ENCODE data around the gene CGREF1.
"Not testable (repeated sequence)": the region's sequence is repeated elsewhere in the genome, so short reads cannot be mapped to it uniquely, and the experiment has no call there.

The CGREF1 gene

GRCh38 chr2:27111392-27112078, 7.4 kb downstream of the CGREF1 start:
- DNase-seq (ENCODE audit: low spot score) = not testable (repeated sequence)

DNA sequence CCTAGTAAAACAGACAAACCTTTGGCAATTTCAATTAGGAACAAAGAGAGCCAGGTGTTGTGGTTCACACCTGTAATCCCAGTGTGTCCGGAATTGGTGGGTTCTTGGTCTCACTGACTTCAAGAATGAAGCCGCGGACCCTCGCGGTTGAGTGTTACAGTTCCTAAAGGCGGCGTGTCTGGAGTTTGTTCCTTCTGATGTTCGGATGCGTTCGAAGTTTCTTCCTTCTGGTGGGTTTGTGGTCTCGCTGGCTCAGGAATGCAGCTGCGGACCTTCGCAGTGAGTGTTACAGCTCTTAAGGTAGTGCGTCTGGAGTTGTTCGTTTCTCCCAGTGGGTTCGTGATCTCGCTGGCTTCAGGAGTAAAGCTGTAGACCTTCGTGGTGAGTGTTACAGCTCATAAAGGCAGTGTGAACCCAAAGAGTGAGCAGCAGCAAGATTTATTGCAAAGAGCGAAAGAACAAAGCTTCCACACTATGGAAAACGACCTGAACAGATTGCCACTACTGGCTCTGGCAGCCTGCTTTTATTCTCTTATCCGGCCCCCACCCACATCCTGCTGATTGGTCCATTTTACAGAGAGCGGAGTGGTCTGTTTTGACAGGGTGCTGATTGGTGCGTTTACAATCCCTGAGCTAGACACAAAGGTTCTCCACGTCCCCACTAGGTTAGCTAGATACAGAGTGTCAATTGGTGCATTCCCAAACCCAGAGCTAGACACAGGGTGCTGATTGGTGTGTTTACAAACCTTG, 8.2 kb downstream of the CGREF1 start:
- not testable (repeated sequence) for DNase-seq (ENCODE audit: low spot score)

DNA sequence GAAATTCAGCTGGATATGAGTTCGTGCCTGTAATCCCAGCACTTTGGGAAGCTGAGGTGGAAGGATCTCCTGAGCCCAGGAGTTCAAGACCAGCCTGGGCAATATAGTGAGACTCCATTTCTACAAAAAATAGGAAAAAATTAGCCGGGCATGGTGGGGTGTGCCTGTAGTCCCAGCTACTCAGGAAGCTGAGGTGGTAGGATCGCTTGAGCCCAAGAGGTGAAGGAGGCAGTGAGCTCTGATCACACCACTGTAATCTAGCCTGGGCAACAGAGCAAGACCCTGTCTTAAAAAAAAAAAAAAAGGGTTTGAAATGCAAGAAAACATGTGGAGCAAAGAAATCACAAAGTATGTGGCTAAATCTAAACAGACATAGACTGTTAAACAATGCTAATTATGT, 9.8 kb downstream of the CGREF1 start:
- no peak for DNase-seq (ENCODE audit: low spot score)

- DNase-seq (ENCODE audit: low spot score) = no peak
Observed at GRCh38 chr2:27108221-27108620, 10.7 kb downstream of the CGREF1 start.

DNA sequence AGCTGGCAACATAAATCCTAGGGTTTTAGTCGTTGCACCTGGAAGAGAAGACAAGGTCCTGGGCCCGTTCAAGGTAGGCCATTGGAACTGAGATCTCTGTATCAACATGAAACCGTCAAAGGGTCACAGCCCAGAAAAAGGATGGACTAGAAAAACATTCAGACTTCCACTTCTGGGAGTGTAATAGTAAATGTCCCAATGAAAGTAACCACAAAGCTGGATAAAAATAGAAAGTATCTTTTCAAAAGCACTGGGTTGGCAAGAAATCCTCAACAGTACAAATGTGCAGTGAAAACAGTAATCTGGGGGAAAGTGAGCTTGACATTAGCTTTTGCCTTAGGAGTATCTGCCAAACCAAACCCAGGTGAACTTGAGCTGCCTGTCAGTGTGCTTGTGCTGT, 12.9 kb downstream of the CGREF1 start:
- no peak for DNase-seq (ENCODE audit: low spot score)

- no peak for DNase-seq (ENCODE audit: low spot score)
Observed at GRCh38 chr2:27102329-27102728, 16.6 kb downstream of the CGREF1 start.

DNA sequence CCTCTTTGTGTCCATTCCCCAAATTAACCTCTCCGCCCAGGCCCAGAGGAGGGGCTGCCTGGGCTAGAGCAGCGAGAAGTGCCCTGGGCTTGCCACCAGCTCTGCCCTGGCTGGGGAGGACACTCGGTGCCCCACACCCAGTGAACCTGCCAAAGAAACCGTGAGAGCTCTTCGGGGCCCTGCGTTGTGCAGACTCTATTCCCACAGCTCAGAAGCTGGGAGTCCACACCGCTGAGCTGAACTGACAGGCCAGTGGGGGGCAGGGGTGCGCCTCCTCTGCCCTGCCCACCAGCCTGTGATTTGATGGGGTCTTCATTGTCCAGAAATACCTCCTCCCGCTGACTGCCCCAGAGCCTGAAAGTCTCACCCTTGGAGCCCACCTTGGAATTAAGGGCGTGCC, 18.9 kb downstream of the CGREF1 start:
- DNase-seq (ENCODE audit: low spot score) = no peak

DNA sequence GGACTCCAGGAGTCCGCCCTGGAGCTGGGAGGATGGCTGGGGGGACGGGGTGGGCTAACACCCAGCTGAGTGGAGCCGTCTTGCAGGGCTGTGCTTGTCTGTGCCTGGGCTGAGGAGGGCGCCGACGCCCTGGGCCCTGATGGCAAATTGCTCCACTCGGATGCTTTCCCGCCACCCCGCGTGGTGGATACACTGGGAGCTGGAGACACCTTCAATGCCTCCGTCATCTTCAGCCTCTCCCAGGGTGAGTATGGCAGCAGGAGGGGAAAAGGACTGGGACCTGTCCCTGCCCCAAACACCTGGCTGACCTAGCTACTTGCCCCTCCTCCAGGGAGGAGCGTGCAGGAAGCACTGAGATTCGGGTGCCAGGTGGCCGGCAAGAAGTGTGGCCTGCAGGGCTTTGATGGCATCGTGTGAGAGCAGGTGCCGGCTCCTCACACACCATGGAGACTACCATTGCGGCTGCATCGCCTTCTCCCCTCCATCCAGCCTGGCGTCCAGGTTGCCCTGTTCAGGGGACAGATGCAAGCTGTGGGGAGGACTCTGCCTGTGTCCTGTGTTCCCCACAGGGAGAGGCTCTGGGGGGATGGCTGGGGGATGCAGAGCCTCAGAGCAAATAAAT, 19.5 kb downstream of the CGREF1 start:
- no peak for DNase-seq (ENCODE audit: low spot score)

GRCh38 chr2:27097341-27097740, 21.6 kb downstream of the CGREF1 start:
- no peak for DNase-seq (ENCODE audit: low spot score)

DNA sequence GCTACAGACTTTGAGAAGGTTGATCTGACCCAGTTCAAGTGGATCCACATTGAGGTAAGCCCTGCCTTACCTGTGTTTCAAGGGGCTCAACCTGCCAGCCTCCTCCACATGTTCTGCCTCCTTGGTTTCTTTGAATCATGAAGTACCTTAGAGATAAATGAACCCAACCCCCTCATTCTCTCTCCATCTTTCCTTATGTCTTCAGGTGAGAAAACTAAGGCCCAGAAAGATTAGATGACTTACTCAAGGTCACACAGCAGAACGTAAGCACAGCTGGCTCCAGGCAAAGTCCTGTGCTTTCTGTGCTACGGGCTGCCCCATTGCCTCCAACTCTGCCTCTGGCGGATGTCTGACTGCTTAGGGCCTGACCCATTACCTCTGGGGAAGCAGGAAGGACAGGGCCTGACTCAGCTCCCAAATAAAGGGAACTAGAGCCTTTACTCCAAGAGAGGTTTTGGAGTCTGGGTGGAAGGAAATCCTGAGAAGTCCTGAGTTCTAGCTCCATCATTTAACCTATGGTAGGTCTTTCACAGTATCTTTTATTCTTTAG, 22.1 kb downstream of the CGREF1 start:
- DNase-seq (ENCODE audit: low spot score) = no peak

DNA sequence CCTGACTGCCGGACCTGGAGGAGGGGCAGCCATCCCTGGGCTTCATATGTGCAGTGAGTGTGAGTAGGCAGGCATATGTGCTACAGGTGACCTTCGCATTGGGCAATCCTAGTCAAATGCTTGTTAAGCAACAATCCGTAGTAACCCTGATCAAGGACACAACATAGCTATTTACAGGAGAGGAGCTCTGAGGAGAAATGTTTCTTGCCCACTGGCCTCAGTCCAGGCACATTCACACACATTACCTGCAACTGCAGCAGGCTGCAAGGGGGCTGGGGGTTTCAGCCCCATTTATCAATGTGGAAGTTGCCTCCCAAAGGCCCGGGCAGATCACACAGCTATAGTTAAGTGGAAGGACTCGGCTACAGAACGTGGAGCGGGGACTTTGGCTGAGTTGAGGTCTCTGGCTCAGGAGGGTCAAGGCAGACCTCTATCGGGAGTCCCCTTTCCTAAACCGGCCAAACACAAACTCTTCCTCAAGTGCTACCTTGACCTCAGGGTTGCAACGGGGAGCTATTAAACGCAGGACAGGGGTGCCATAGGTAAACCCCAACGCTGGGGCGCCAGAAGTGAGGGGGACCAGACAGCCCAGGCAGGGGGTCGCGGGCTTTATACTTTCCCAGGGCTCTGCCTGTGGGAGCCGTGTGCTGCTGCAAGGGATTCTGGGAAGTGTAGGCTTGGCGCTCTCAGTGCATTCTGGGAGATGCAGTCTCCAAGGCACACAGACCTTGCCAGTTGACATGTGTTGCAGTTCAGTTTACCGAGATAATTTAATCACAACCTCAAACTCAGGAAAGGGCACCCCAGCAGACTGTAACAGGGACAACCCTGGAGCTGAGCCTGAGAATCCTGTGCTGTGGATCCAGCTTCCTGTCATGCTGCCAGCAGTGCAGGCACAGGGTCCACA, 22.9 kb downstream of the CGREF1 start:
- peak; percentile 46 for DNase-seq (ENCODE audit: low spot score)

GRCh38 chr2:27095427-27095744, 23.5 kb downstream of the CGREF1 start:
- DNase-seq (ENCODE audit: low spot score) = no peak

- DNase-seq (ENCODE audit: low spot score) = no peak
Observed at GRCh38 chr2:27094353-27094984, 24.5 kb downstream of the CGREF1 start.

DNA sequence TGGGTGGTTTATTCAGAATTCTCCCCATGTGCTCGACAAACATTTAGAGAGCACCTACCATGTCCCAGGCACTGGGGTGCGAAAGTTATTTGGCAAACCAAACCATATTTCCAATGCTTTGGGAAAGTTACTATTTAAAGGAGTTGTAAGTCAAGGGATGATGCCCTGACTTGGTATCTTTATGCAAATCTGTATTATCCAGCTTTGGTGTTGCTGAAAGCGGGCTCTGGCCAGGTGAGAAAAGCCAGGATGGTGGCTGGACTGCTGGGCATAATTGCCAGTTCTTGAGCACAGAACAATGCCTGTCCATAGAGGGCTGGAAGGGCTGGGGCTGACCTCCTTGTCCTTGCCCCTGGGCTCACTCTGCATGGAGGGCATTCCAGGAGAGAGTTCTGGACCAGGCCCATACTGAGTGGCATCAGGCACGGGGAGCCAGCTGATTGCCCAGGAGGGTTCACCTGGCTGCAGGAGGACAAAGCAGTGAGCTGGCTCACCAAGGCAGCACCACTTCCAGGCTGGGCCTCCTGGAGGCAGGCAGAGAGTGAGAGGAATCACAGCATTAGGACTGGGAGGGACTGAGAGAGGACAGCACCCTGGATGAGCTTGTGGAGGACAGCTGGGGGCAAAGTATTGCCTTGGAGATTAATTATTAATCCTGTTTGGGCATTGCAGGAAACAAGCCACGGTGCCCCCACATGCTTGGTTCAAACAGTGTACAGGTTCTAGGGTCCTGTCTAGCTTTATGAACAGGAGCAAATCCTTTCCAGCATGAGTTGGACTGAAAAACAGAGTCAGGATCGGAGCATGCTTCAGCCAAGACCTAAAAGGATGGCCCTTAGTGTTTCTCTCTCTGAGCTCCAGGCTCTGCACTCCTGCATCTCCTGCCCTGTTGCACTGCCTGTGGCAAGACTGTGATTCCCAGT, 25.2 kb downstream of the CGREF1 start:
- DNase-seq (ENCODE audit: low spot score) = no peak

DNA sequence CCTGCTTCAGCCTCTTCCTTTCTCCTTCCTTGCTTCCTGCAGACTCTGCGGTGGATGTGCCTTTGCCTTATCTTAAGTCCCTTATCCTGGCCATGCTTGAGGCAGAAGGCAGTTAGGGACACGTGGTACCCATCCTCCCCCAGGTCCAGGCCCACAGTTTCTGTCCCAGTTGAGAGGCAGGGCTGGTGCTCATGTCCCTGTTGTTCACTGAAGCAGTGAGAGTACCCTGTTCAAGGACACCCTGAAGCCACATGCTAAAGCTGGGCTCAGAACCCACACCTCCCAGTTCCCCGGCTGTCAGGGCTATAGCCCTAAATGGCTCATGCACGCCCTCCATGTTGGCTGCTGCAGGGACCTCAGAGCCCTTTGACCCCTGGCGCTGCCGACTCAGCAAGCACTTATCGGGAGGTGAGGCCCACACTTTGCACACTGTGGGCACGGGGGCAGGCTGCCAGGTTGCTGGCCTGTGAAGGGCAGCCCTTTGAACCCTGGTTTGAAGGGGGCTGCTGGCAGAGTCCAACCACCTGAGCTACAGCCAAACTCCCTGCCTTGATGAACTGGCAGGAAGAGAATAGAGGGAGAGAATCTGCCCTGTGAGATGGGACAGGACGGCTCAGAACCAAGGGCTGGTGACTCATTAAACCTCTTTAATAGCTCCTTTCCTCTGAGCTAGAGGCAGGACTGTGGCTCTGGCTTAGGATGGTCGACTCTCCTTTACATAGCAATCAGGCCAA, 26.1 kb downstream of the CGREF1 start:
- DNase-seq (ENCODE audit: low spot score) = no peak

GRCh38 chr2:27091746-27092695, 26.9 kb downstream of the CGREF1 start:
- no peak for DNase-seq (ENCODE audit: low spot score)

GRCh38 chr2:27089111-27089954, 29.6 kb downstream of the CGREF1 start:
- no peak for DNase-seq (ENCODE audit: low spot score)

- DNase-seq (ENCODE audit: low spot score) = no peak
Observed at GRCh38 chr2:27088634-27089033, 30.3 kb downstream of the CGREF1 start.

All from SW480 (cell line).